ENCODE measurements around the gene DGKZ.

GRCh38 chr11:46363455-46364005 is 16.3 kb downstream of the DGKZ start:
- TF ChIP-seq POLR2A (IDR thresholded peaks at IDR 0.05; ENCODE audit: low read length), result no peak
- no peak for TF ChIP-seq GATA1 (IDR thresholded peaks at IDR 0.05; ENCODE audit: low read depth, low read length)
